Neuron (in vitro differentiated cells): Measurements from ENCODE around the gene CARF.
A peak's percentile ranks its signal among the peaks of the same experiment; 100 is the strongest.
"Not testable (repeated sequence)": the region's sequence is repeated elsewhere in the genome, so short reads cannot be mapped to it uniquely, and the experiment has no call there.

Experiments used
- H2AFZ ChIP-seq: one replicate; pipeline ENCODE4 v1.6.1; 2013; ENCODE audit warnings: low read depth, mild to moderate bottlenecking, inconsistent platforms, low read length, moderate library complexity
- H3K27me3 ChIP-seq: one replicate; pipeline ENCODE4 v1.6.1; 2013; ENCODE audit warnings: low read length; ENCODE audit not compliant: insufficient read depth
- H3K36me3 ChIP-seq: one replicate; pipeline ENCODE4 v1.6.1; 2013; ENCODE audit warnings: low read length; ENCODE audit not compliant: insufficient read depth
- H3K4me1 ChIP-seq: one replicate; pipeline ENCODE4 v1.6.1; 2013; ENCODE audit warnings: low read length; ENCODE audit not compliant: insufficient read depth
- H3K4me3 ChIP-seq: 2 replicates; pipeline ENCODE4 v1.5.1; 2013; ENCODE audit warnings: mild to moderate bottlenecking, low read length, moderate library complexity
- H3K9me3 ChIP-seq: one replicate; pipeline ENCODE4 v1.6.1; 2013; ENCODE audit warnings: low read length

CARF gene

GRCh38 chr2:202910250-202910649, 1.8 kb upstream of the CARF start:
- Histone ChIP-seq H3K4me3 (peak overlapping the region; percentile 99), H3K36me3 (peaks cover 11% of the 10 kb centered on the region)
- not testable (repeated sequence) for H2AFZ ChIP-seq, H3K4me1 ChIP-seq, H3K9me3 ChIP-seq, H3K27me3 ChIP-seq

GRCh38 chr2:202910698-202911097, 1.4 kb upstream of the CARF start:
- H2AFZ ChIP-seq, result no peak overlapping the region
- peaks cover under 1% of the 10 kb centered on the region for H3K9me3 ChIP-seq
- peak overlapping the region; percentile 99 for H3K4me3 ChIP-seq
- H3K4me1 ChIP-seq, result peaks cover 5% of the 10 kb centered on the region
- peaks cover 8% of the 10 kb centered on the region for H3K36me3 ChIP-seq
- H3K27me3 ChIP-seq, result no peaks in the 10 kb centered on the region

GRCh38 chr2:202911203-202911511, 918 bp upstream of the CARF start:
- Histone ChIP-seq H2AFZ (peak overlapping the region; percentile 90), H3K9me3 (no peaks in the 10 kb centered on the region), H3K4me1 (peaks cover 5% of the 10 kb centered on the region), H3K27me3 (no peaks in the 10 kb centered on the region), H3K36me3 (peaks cover 4% of the 10 kb centered on the region), H3K4me3 (peak overlapping the region; percentile 99)

- not testable (repeated sequence) for H3K9me3 ChIP-seq, H3K4me1 ChIP-seq, H3K36me3 ChIP-seq, H3K27me3 ChIP-seq
- Histone ChIP-seq H3K4me3 (peak overlapping the region; percentile 99), H2AFZ (peak overlapping the region; percentile 90)
Measured at GRCh38 chr2:202912342-202913201, 497 bp downstream of the CARF start.

- H3K36me3 ChIP-seq, result peaks cover 12% of the 10 kb centered on the region
- H3K27me3 ChIP-seq, result no peaks in the 10 kb centered on the region
- no peak overlapping the region for H3K4me3 ChIP-seq
- no peaks in the 10 kb centered on the region for H3K4me1 ChIP-seq
- H2AFZ ChIP-seq, result no peak overlapping the region
- H3K9me3 ChIP-seq, result peaks cover under 1% of the 10 kb centered on the region
Measured at GRCh38 chr2:202918860-202919259, 6.8 kb downstream of the CARF start.

- H3K4me1 ChIP-seq, result no peaks in the 10 kb centered on the region
- H3K9me3 ChIP-seq, result no peaks in the 10 kb centered on the region
- no peak overlapping the region for H3K4me3 ChIP-seq
- H3K36me3 ChIP-seq, result peaks cover 3% of the 10 kb centered on the region
- H2AFZ ChIP-seq, result no peak overlapping the region
- no peaks in the 10 kb centered on the region for H3K27me3 ChIP-seq
Measured at GRCh38 chr2:202932425-202933138, 20.5 kb downstream of the CARF start.

- Histone ChIP-seq H3K4me1 (no peaks in the 10 kb centered on the region), H3K4me3 (no peak overlapping the region)
Measured at GRCh38 chr2:202933139-202933510, 21.1 kb downstream of the CARF start.

GRCh38 chr2:202933958-202934357, 21.9 kb downstream of the CARF start:
- H3K9me3 ChIP-seq, result peaks cover 2% of the 10 kb centered on the region
- H3K4me3 ChIP-seq, result no peak overlapping the region
- no peaks in the 10 kb centered on the region for H3K27me3 ChIP-seq

More at GRCh38 chr2:202933139-202933510, 21.1 kb downstream of the CARF start:
- H3K9me3 ChIP-seq, result no peaks in the 10 kb centered on the region
- peaks cover 3% of the 10 kb centered on the region for H3K36me3 ChIP-seq
- H3K27me3 ChIP-seq, result no peaks in the 10 kb centered on the region
- no peak overlapping the region for H2AFZ ChIP-seq

GRCh38 chr2:202934456-202934855, 22.4 kb downstream of the CARF start:
- Histone ChIP-seq H3K4me1 (no peaks in the 10 kb centered on the region), H3K36me3 (peaks cover 3% of the 10 kb centered on the region), H3K4me3 (no peak overlapping the region), H2AFZ (no peak overlapping the region), H3K27me3 (no peaks in the 10 kb centered on the region), H3K9me3 (peaks cover 2% of the 10 kb centered on the region)

More at GRCh38 chr2:202933958-202934357, 21.9 kb downstream of the CARF start:
- Histone ChIP-seq H3K4me1 (no peaks in the 10 kb centered on the region), H2AFZ (no peak overlapping the region), H3K36me3 (peaks cover 3% of the 10 kb centered on the region)

- Histone ChIP-seq H3K4me1 (no peaks in the 10 kb centered on the region), H3K36me3 (peaks cover 6% of the 10 kb centered on the region), H3K27me3 (no peaks in the 10 kb centered on the region), H2AFZ (no peak overlapping the region), H3K4me3 (no peak overlapping the region), H3K9me3 (peaks cover 2% of the 10 kb centered on the region)
Measured at GRCh38 chr2:202938960-202939359, 26.9 kb downstream of the CARF start.

- no peaks in the 10 kb centered on the region for H3K27me3 ChIP-seq
- H3K4me1 ChIP-seq, result no peaks in the 10 kb centered on the region
- H3K36me3 ChIP-seq, result peaks cover 8% of the 10 kb centered on the region
- no peak overlapping the region for H2AFZ ChIP-seq
- no peak overlapping the region for H3K4me3 ChIP-seq
- peaks cover 2% of the 10 kb centered on the region for H3K9me3 ChIP-seq
Measured at GRCh38 chr2:202941771-202942170, 29.7 kb downstream of the CARF start.

- Histone ChIP-seq H3K36me3 (peaks cover 8% of the 10 kb centered on the region), H3K4me1 (no peaks in the 10 kb centered on the region), H3K9me3 (no peaks in the 10 kb centered on the region), H3K4me3 (no peak overlapping the region), H2AFZ (no peak overlapping the region), H3K27me3 (no peaks in the 10 kb centered on the region)
Measured at GRCh38 chr2:202944408-202944807, 32.3 kb downstream of the CARF start.

GRCh38 chr2:202944816-202945215, 32.7 kb downstream of the CARF start:
- Histone ChIP-seq H3K4me3 (no peak overlapping the region), H3K9me3 (no peaks in the 10 kb centered on the region), H3K4me1 (no peaks in the 10 kb centered on the region), H2AFZ (no peak overlapping the region), H3K27me3 (no peaks in the 10 kb centered on the region), H3K36me3 (peaks cover 8% of the 10 kb centered on the region)
